LNCaP clone FGC (cell line): ENCODE data around the gene VGLL4.

Experiments
- DNase-seq: peaks from one replicate; pipeline ENCODE4 v3.0.0-alpha.2; 2011; ENCODE audit warnings: low read depth
- H3K4me3 ChIP-seq: 2 replicates; pipeline ENCODE4 v1.5.1; 2011; ENCODE audit warnings: mild to moderate bottlenecking, low read depth, low read length, control low read depth
- TF ChIP-seq, protein P1 (sequence below): IDR thresholded peaks from 2 replicates; pipeline ENCODE4 v1.5.1; 2012; ENCODE audit warnings: mild to moderate bottlenecking; ENCODE audit not compliant: control insufficient read depth, insufficient read depth; ENCODE audit errors: extremely low read depth

The VGLL4 gene

GRCh38 chr3:11661052-11661656 is 17.4 kb upstream of the VGLL4 start:
- TF ChIP-seq, protein P1, sequence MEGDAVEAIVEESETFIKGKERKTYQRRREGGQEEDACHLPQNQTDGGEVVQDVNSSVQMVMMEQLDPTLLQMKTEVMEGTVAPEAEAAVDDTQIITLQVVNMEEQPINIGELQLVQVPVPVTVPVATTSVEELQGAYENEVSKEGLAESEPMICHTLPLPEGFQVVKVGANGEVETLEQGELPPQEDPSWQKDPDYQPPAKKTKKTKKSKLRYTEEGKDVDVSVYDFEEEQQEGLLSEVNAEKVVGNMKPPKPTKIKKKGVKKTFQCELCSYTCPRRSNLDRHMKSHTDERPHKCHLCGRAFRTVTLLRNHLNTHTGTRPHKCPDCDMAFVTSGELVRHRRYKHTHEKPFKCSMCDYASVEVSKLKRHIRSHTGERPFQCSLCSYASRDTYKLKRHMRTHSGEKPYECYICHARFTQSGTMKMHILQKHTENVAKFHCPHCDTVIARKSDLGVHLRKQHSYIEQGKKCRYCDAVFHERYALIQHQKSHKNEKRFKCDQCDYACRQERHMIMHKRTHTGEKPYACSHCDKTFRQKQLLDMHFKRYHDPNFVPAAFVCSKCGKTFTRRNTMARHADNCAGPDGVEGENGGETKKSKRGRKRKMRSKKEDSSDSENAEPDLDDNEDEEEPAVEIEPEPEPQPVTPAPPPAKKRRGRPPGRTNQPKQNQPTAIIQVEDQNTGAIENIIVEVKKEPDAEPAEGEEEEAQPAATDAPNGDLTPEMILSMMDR: no peak
- no peak overlapping the region for H3K4me3 ChIP-seq
- no peak for DNase-seq

GRCh38 chr3:11660242-11660641 is 16.5 kb upstream of the VGLL4 start:
- DNase-seq: peak; percentile 71
- TF ChIP-seq, protein P1: no peak
- no peak overlapping the region for H3K4me3 ChIP-seq

DNA sequence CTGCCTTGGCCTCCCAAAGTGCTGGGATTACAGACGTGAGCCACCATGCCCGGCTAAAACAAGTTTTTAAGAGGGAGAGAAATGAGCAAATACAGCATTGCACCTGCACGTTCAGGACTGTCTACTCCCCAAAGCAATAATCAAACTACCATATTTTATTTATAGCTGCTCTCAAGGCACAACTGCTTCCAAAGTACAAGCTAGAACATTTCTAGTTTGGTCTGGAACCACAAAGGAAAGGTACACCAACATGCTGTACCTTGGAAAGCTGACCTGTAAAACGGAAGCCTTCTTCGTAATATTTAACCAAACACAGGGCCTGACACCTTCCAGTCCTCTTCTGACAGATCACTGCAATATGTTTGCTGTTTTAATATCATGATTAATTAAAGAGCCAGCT is 14.5 kb upstream of the VGLL4 start:
- no peak for DNase-seq
- no peak overlapping the region for H3K4me3 ChIP-seq
- TF ChIP-seq, protein P1: no peak

DNA sequence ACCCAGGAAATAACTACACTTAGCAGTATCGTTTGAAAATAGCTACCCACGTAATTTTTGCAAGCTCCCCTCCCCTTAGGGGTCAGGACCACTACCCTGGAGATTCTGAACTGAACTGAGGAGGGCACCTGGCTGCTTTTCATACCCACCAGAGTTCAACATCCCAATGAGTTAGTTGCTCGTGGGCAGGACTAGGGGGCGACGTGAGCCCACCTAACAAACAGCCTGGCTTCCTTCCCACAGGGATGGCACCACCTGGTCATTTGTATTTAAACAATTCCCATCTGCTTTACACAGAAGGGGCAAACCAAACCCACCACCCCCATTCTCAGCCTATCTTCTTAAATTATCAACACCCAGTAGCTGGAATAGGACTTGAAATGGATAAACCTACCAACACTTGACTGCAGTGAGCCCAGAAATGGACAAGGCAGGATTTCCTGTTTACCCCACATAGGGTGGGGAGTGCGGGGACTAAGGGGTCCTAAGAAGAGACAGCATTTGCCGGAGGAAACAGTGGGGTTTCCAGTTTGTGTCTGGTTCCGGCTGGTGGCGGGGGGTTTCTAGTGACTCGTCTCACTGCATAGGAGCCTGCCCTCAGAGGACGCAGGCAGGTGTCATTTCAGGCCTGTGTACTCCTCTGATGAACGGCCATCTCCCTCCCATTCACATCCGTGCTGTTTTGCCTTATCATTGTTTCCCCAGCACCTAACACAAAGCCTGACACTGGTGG is 11.6 kb upstream of the VGLL4 start:
- H3K4me3 ChIP-seq: no peak overlapping the region
- DNase-seq: no peak
- TF ChIP-seq, protein P1: peak; percentile 49

DNA sequence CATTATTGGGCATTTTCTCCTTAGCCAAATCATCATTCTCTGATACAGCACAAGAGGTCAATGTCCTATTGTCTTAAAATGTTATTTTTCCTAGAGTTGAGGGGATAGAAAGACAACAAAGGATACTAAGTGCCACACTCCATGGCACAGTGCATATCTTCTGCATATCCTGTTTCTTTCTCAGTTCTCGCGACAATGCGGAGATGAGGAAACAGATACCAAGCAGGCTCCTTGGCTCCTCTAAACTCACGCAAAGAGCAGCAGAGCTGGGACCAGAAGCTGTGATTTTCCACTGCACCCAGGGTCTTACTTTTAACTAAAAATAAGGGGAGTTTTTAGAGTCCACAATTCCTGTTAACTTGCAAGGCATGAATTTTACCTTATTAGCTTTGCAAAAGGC is 10.5 kb upstream of the VGLL4 start:
- no peak for DNase-seq
- TF ChIP-seq, protein P1: no peak
- no peak overlapping the region for H3K4me3 ChIP-seq

DNA sequence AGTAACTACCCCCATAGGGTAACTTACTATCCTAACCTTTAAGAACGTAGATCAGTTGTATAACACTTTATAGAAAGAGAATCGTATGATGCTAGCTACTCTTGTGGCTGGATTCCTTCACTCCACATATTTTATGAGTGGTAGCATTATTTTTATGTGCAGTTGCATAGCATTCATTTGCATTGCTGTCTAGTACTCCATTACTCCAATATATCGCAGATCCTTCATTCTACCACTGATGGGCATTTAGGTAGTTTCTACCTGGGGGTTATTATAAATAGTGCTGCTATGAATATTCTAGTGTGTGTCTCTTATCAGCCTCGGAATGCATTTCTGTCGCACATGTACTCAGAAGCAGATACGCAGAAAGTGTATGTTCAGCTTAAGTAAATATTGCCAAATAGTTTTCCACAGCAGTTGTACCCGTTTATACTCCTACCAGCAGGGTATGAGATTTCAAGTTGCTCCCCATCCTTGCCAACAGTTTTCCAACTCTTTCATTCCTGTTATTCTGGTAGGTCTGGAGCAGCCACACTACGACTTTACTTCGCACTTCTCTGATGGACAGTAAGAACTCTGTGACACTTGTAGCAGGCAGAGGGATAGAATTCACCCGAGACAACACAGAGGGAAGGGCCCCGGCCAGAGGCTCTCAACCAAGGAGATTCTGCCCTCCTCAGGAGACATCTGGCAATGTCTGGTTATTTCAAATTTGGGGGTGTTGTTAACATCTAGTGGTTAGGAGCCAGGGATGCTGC is 9.8 kb upstream of the VGLL4 start:
- H3K4me3 ChIP-seq: no peak overlapping the region
- DNase-seq: peak; percentile 92
- TF ChIP-seq, protein P1: no peak
